Measurements from ENCODE around the gene SLMAP.
"Not testable (repeated sequence)": the region's sequence is repeated elsewhere in the genome, so short reads cannot be mapped to it uniquely, and the experiment has no call there.

SLMAP gene

DNA sequence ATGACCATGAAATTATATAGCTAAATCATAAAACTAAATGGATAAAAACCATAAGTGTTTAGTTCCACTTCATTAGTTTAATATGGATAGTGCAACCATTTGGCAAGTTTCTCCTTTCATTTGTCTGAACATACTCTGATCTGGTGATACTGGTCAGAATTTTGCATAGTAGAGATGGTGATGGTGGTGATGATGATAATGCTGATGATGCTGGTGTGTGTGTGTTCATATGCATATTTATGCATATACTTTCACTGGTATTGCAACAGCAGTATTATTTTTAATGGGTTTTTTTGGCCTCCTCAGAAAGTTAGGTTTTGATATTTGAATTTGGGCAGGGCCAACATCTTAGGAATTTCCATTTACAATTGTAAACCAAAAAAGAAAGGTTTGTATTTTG is 76.4 kb downstream of the SLMAP start:
- no peak for DNase-seq (ENCODE audit: low read depth)

DNA sequence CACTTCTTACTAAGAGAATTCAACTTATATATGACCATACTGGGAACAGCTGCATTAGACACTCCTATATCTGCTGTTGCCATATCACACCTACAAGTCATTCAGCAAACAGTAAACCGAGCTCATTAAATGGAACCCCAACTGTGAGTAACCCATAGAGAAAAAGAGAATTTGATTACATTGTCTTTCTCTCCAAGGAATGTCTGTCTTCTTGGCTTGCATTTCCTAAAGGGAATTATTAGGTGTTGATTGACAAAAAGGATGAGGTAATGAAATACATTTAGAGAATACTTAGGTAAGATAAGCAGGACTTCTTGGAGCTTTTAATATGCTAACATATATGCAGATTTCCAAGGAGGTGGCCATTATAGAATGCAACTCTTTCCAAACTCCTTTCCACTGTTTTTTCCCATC is 76.8 kb downstream of the SLMAP start:
- DNase-seq (ENCODE audit: low read depth): no peak

DNA sequence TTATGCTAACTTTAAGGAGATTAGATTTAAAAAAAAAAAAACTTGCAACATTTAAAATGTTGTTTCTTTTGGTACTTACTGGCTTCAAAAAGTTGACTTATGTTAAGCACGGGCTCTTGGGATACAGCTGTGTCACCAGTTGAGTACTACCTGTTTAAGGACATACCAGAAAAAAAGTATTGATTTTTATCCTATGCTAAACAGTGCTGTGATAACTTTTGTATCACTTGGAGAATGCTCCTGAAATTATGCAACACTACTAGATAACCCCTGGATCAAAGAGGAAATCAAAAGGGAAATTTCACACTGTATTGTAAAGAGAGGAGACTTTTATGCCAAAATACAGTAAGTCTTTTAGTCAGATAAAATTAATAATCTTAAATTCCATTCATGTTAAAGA is 77.7 kb downstream of the SLMAP start:
- DNase-seq (ENCODE audit: low read depth): no peak

DNA sequence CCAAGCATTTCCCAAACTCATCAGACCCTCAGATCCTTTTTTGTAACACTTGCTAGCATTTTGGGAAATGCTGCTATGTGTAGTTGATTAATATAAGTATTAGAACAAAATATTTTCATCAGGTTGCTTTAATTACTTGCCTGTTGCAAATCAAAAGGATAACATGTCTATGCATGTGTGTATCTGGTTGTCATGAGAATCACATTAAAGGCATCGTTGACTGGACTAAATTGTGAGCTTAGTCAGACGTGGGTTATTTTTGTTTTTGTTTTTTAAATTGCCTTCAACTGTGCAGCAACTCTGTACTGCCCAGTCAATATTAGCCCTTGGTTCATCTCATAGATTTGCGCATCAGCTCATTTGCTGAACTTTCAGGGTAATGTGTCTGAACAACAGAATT is 81.6 kb downstream of the SLMAP start:
- DNase-seq (ENCODE audit: low read depth): no peak

DNA sequence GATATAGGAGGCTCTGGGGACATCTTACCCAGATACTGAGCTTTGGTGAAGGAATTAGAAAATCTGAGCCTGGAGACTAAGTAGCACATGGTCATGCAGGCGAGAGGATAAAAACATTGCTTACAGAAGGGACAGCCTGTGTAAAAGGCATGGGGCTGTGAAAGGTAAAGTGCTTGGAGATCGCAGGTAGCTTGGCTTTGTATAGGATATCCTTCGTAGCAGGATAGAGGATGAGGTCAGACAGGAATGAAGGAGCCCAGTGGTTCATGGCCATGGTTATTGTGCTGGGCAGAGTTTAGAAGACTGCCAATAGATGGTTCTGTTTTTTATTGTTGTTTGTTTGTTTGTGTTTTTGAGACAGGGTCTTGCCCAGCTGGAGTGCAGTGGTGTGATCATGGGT is 82.5 kb downstream of the SLMAP start:
- no peak for DNase-seq (ENCODE audit: low read depth)

DNA sequence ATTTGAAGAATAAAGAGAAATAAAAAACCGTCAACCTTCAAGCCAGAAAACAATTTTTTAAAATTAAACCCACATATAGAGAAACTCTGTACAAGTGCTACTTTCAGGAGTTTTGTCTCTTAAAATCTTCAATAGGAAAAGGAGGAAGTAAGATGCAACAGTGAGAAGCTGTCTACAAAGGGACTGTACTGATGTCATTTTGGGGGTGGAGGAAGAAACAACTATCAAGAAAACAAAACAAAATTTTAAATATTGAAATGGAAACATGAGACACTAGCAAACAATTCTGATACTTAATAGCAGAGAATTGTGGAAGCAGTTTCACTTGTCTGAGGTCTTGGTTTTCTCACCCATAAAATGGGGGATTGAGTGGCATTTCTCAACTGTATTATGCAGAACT is 84.4 kb downstream of the SLMAP start:
- DNase-seq (ENCODE audit: low read depth): no peak

DNA sequence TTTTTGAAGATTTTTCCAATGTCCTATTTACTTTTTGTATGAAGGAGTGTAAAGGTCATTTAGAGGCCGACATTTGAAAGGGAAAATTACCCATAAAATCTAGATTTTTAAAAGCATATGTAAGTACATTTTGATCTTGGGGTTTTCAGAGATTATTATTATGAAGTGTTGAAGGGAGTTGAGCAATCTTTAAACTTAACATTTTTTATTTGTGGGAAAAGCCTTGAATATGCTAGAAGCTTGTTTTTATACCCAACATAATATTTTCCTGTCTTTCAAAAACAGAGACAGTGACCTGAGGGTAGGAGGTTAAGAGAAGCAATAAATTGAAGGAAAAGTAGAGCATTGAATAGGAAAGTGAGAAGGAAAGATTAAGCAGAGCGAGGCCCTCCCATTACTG is 85.7 kb downstream of the SLMAP start:
- no peak for DNase-seq (ENCODE audit: low read depth)

DNA sequence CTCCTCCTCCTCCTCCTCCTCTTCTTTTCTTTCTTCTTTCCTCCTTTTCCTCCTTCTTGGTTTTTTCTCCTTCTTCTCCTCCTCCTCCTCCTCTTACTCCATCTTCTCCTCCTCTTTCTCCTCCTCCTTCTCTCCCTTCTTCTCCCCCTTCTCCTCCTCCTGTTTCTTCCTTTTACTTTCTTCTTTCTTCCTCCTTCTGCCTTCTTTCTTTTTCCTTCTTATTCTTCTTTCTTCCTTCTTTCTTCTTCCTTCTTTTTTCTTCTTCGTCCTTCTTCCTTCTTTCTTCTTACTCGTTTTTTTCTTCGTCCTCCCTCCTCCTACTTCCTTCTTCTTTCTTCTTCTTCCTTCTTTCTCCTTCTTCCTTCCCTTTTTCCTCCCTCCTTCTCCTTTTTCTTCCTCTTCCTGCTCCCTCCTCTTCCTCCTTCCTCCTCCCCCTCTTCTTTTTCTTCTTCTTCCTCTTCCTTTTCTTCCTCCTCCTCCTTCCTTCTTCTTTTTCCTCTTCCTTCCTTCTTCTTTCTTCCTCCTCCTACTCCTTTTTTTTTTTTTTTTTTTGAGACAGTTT is 92.1 kb downstream of the SLMAP start:
- DNase-seq (ENCODE audit: low read depth): no peak

DNA sequence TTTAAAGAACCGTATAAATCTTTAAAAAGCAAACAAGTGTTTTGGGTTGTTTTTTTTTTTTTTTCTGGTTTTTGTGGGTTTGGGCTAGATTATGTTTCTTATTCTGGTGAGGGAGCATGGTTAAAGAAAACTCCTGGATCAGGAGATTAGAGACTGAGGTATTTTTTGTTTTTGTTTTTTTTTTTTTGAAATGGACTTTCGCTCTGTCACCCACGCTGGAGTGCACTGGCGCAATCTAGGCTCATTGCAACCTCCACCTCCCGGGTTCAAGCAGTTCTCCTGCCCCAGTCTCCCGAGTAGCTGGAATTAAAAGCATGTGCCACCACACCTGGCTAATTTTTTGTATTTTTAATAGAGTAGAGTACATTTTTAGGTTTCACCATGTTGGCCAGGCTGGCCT is 95.2 kb downstream of the SLMAP start:
- DNase-seq (ENCODE audit: low read depth): no peak

DNA sequence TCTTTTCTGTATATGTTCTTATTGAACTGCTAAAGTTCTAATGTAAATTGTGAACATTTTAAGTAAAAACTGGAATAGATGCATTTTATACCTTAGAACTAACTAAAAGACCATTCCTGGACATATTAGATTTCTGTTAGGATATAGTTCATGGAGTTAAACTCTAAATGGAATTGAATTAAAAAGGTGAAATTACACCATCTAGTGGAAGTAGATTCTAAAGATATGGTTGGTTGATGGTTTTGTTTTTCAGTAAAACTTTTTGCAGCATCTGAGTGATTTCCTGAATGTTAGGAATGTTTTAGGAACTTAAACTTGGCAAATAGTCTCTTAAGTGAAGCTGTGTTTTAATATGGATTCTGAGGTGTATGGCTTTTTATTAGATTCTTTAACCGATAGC is 96.8 kb downstream of the SLMAP start:
- no peak for DNase-seq (ENCODE audit: low read depth)

DNA sequence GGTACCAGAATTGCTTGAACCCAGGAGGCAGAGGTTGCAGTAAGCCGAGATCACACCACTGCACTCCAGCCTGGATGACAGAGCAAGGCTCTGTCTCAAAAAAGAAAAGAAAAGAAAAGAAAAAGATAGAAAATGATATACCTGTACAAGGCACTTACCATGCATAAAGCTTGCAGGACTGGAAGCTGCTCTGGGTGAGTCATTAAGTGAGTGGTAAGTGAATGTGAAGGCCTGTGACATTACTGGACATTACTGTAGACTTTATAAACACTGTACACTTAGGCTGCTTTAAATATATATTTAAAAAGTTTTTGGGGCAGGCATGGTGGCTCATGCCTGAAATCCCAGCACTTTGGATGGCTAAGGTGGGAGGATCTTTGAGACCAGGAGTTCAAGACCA is 99.2 kb downstream of the SLMAP start:
- DNase-seq (ENCODE audit: low read depth): no peak

DNA sequence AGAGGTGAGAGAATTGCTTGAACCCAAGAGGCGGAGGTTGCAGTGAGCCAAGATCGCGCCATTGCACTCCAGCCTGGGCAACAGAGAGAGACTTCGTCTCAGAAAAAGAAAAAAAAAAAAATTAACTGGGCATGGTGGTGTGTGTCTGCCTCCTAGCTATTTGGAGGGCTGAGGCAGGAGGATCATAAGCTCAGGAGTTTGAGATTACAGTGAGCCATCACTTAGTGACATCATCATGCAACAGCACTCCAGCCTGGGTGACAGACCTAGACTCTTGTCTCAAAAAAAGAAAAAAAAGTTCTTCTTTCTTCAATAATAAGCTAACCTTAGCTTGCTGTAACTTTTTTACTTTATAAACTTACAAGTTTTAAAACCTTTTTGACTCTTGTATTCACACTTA is 99.8 kb downstream of the SLMAP start:
- no peak for DNase-seq (ENCODE audit: low read depth)

DNA sequence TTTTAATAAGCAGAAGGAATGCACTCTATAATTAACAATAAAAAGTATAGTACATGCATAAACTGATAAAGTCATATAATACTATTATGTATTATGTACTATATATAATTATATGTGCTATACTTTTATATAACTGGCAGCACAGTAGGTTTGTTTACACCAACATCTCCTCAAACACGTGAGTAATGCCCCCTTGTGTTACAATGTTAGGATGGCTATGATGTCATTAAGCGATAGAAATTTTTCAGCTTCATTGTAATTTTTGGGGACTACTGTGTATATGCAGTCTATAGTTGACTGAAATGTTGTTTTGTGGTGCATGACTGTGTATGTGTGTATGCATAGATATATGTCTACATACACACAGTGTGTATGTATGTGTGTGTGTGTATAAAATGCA is 100.6 kb downstream of the SLMAP start:
- no peak for DNase-seq (ENCODE audit: low read depth)

DNA sequence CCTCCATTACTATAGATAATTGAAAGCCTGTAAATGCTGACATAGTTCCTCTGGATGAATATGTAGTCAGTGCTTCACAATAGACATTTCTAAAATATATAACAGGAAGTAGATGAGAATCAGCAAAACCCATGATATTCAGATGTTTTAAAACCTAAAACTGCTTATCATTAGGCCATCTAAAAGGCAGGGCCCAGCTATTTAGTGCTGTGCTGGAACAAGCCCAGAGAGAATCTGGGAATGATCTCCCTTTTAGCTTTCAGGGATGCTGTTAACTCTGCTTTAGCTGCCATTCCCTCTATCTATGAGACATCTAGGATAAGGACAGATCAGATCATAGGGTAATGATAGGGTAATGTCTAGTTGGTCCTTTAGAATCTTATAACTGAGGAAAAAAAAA is 106.8 kb downstream of the SLMAP start:
- no peak for DNase-seq (ENCODE audit: low read depth)

DNA sequence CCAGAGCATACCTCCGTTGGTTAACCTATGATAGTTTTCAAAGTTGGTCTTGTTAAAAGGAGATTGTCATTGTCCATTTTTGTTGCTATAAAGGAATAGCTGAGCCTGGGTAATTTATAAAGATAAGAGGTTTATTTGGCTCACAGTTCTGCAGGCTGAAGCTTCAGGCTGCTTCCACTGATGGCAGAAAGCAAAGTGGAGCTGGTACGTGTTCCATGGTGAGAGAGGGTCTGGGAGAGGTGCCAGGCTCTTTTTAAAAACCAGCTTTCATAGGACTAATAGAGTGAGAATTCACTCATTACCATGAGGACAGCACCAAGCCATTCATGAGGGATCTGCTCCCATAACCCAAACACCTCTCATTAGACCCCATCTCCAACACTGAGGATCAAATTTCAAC is 107.3 kb downstream of the SLMAP start:
- no peak for DNase-seq (ENCODE audit: low read depth)

DNA sequence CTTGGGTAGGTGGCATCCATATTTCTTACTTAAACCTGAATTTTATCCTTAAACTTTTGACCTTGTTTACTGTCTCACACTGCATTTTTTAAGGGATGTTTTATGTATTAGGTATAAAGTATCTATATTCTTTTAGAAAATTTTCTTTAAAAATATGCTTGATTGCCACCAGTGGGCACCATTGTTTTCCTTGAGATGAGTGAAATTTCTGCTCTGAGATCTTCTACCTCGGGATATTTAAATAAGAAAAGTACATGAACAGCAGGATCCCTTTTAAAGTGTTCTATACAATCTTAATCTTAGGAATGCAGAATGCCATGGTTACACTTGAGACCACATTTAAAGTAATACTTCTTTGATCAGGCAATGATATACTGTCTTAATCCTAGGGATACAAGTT is 108.7 kb downstream of the SLMAP start:
- DNase-seq (ENCODE audit: low read depth): no peak

DNA sequence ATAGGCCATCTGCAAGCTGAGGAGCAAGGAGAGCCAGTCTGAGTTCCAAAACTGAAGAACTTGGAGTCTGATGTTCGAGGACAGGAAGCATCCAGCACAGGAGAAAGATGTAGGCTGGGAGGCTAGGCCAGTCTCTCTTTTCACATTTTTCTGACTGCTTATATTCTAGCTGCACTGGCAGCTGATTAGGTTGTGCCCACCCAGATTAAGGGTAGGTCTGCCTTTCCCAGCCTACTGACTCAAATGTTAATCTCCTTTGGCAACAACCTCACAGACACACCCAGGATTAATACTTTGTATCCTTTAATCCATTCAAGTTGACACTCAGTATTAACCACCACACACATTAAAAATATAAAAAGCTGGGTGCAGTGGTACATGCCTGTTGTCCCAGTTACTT is 113.0 kb downstream of the SLMAP start:
- DNase-seq (ENCODE audit: low read depth): not testable (repeated sequence)

DNA sequence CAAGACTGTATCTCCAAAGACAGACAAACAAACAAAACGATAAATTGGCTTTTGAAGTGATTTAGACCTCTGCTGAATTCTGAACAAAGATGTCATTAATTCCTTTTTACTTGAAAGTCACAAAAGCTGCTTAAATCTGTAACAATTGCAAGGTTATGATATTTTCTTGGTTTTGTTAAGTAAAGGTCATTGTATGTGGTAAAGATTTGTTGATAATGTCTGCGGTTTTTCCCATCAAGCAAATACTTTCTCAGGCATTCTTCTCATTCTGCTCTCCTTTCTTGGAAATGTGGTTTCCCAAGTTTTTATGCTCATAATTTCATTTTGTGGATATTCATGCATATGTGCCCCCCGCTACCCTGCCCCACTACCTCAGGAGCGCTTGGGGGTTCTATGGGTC is 116.5 kb downstream of the SLMAP start:
- DNase-seq (ENCODE audit: low read depth): no peak

DNA sequence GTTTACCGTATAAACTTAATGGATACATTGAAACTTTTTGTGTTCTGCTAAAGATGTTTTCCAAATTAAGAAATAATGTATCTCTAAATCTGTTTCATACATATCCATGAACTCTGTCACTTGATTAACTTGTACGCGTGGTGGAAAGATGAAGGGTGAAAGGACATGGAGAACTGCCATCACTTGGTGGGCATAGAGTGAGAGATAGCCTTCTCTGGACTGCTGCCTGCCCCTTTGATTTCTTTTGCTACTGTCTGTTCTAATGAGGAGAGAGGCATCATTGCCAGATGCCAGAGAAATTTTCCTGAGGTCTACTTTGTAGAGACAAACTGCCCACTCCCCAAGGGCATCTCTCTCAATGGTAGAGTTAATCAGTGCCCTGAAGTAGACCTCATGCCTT is 120.5 kb downstream of the SLMAP start:
- DNase-seq (ENCODE audit: low read depth): no peak

DNA sequence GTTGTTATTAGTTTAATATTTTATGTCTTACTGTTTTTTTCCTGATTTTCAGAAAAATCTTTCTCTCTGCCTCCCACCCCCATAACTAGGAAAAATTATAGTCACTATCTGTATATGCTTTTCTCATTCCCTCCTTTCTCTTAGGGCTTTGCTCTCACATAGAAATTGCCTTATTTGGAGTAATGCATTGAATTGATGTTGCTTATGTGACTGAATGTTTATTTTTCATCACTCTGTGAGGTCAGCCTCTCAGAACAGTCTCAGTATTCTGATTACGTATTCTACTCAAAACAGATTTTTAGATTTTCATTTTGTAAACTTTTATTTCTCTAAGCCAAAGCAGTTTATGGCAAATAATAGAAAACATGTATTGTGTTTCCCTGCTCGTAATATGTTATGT is 121.0 kb downstream of the SLMAP start:
- no peak for DNase-seq (ENCODE audit: low read depth)

DNA sequence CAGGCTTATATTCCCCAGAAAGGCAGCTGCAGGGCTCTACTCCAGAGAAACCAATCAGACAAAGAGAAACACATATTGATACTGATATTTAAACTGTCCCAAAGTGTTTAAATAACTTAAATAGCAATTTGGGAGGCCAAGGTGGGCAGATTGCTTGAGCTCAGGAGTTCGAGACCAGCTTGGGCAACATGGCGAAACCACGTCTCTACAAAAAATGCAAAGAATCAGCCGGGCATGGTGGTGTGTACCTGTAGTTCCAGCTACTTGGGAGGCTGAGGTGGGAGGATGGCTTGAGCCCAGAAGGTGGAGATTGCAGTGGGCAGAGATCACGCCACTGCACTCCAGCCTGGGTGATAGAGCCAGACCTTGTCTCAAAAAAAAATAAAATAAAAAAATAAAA is 128.3 kb downstream of the SLMAP start:
- DNase-seq (ENCODE audit: low read depth): not testable (repeated sequence)

DNA sequence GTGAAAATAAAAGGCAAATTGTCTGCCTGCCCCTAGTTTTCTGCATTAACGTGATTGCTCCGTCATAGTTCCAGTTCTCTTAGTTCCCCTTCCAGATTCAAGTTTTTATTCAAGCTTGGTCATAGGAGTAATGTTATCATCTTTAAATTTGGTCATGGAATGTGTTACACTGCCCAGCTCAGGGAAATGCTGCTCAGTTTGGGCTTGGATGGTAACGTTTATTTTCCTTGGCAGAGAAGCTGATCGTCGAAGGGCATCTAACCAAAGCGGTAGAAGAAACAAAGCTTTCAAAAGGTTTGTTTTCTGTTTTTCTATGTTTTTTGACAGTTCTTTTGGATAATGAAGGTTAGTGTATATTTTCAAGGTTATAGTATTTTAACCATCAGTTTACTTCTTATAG is 133.7 kb downstream of the SLMAP start:
- no peak for DNase-seq (ENCODE audit: low read depth)

DNA sequence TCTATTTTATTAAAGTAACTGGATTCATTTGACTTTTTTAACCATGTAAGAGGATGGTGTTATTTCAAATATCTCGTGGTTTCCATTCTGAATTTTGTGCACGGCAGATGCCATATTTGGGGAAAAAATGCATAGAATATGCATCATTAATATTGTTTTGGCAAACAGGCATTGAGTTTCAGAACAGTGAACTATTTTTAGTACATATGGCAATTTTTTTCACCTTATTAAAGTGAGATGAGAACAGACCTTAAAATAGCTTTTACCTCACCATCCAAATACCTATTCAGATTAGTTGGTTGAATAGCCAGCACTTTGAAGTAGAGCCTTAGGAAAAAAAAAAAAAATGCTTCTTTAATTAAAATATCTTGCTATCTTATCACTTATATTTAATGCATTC is 134.8 kb downstream of the SLMAP start:
- DNase-seq (ENCODE audit: low read depth): no peak

DNA sequence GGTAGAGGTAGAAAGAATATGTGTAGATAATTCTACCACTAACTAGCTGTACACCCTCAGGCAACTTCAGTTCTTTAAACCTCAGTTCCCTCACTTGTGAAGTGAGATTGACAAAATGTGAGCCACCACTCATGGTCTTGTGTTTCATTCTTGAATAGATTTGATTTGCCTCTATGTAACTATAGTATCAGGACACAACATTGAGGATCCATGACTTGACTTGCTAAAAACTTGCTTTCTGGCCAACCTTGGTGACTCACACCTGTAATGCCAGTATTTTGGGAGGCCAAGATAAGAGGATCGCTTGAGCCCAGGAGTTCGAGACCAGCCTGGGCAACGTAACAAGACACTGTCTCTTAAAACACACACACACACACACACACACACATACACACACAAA is 136.3 kb downstream of the SLMAP start:
- DNase-seq (ENCODE audit: low read depth): no peak

DNA sequence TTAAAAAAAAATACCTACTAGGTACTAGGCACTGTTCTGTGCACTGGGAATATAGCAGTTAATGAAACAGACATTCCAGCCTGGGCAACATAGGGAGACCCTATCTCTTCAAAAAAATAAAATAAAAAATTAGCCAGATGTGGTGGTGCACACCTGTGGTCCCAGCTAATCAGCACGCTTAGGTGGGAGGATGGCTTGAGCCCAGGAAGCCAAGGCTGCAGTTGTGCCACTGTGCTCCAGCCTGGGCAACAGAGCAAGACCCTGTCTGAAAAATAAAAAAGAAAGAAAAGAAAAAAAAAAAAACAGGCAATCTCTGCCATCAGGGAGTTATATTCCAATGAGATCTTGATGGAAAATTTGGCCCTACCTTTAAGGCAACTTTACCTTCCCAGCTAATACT is 137.0 kb downstream of the SLMAP start:
- DNase-seq (ENCODE audit: low read depth): no peak

All from activated T-helper 9 cell treated with anti-CD3 and anti-CD28 coated beads, Interleukin-2, amount 50 U/mL, for 16 hours (primary cell).